HEK293 (cell line): Measurements from ENCODE around the gene MSANTD1.

Source experiments
- CTCF ChIA-PET: fragments of 350-600 bp; formaldehyde crosslinking; extraction: SDS; loops from one replicate; lab custom pipeline; 2021; ENCODE audit warnings: antibody characterized with exemption; lab: Yijun Ruan, JAX
- POLR2A ChIA-PET: fragments of 300-600 bp; formaldehyde crosslinking; extraction: SDS; loops from one replicate; lab custom pipeline; 2020; ENCODE audit warnings: antibody characterized with exemption, inconsistent platforms; lab: Yijun Ruan, JAX
- H3K27ac ChIP-seq: fragments of 200-500 bp; sonication (Bioruptor generic); 2 replicates; pipeline ENCODE4 v1.5.1; 2014; ENCODE audit warnings: low read depth, low read length, control low read depth, inconsistent platforms; ENCODE audit errors: extremely low read depth
- H3K36me3 ChIP-seq, 2 experiments: fragments of 200-500 bp in 1 of 2; sonication (Bioruptor generic) in 1 of 2; 1 replicate in 1 of 2; 2 replicates in 1 of 2; pipeline ENCODE4 v1.5.1; 2014 to 2017; ENCODE audit warnings: inconsistent platforms in 2 of 2, low read length in 2 of 2; ENCODE audit not compliant: control insufficient read depth in 2 of 2, insufficient read depth in 1 of 2
- H3K4me1 ChIP-seq: fragments of 200-500 bp; sonication (Bioruptor generic); 2 replicates; pipeline ENCODE4 v1.5.1; 2014; ENCODE audit warnings: mild to moderate bottlenecking, low read length, inconsistent platforms; ENCODE audit not compliant: control insufficient read depth, insufficient read depth
- H3K4me3 ChIP-seq: 2 replicates; pipeline ENCODE4 v1.5.1; 2011; ENCODE audit warnings: low read depth, mild to moderate bottlenecking, control low read depth, low read length, moderate library complexity
- H3K9me3 ChIP-seq: fragments of 200-500 bp; sonication (Bioruptor generic); 2 replicates; pipeline ENCODE4 v1.5.1; 2014; ENCODE audit warnings: low read depth, low read length, inconsistent platforms; ENCODE audit not compliant: control insufficient read depth, insufficient read depth
- GLIS1 ChIP-seq: fragments of 450-650 bp; formaldehyde crosslinking; IDR thresholded peaks from 2 replicates; pipeline ENCODE4 v1.5.1; 2016; ENCODE audit warnings: missing biosample characterization, missing genetic modification characterization
- KLF1 ChIP-seq: fragments of 450-650 bp; formaldehyde crosslinking; IDR thresholded peaks from 2 replicates; pipeline ENCODE4 v1.5.1; 2016; ENCODE audit warnings: missing biosample characterization, missing genetic modification characterization
- KLF16 ChIP-seq: fragments of 450-650 bp; formaldehyde crosslinking; IDR thresholded peaks from 2 replicates; pipeline ENCODE4 v1.5.1; 2017; ENCODE audit warnings: missing biosample characterization, missing genetic modification characterization
- SP7 ChIP-seq: fragments of 450-650 bp; formaldehyde crosslinking; IDR thresholded peaks from 2 replicates; pipeline ENCODE4 v1.5.1; 2016; ENCODE audit warnings: missing biosample characterization, missing genetic modification characterization
- ZBTB1 ChIP-seq: fragments of 450-650 bp; formaldehyde crosslinking; IDR thresholded peaks from 2 replicates; pipeline ENCODE4 v1.5.1; 2016; ENCODE audit warnings: missing biosample characterization, missing genetic modification characterization
- ZBTB17 ChIP-seq: fragments of 450-650 bp; formaldehyde crosslinking; IDR thresholded peaks from 2 replicates; pipeline ENCODE4 v1.5.1; 2016; ENCODE audit warnings: missing biosample characterization, missing genetic modification characterization
- ZBTB20 ChIP-seq: fragments of 450-650 bp; formaldehyde crosslinking; IDR thresholded peaks from 2 replicates; pipeline ENCODE4 v1.5.1; 2016; ENCODE audit warnings: missing biosample characterization, missing genetic modification characterization
- ZBTB21 ChIP-seq: fragments of 450-650 bp; formaldehyde crosslinking; IDR thresholded peaks from 2 replicates; pipeline ENCODE4 v1.5.1; 2017; ENCODE audit warnings: missing biosample characterization, missing genetic modification characterization
- ZBTB8A ChIP-seq: fragments of 450-650 bp; formaldehyde crosslinking; IDR thresholded peaks from 2 replicates; pipeline ENCODE4 v1.5.1; 2016; ENCODE audit warnings: missing biosample characterization, missing genetic modification characterization
- ZEB2 ChIP-seq: fragments of 450-650 bp; formaldehyde crosslinking; IDR thresholded peaks from 2 replicates; pipeline ENCODE4 v1.5.1; 2016; ENCODE audit warnings: missing biosample characterization, missing genetic modification characterization
- ZIC2 ChIP-seq: fragments of 450-650 bp; formaldehyde crosslinking; IDR thresholded peaks from 2 replicates; pipeline ENCODE4 v1.5.1; 2016; ENCODE audit warnings: missing biosample characterization, missing genetic modification characterization
- ZNF10 ChIP-seq: fragments of 450-650 bp; formaldehyde crosslinking; IDR thresholded peaks from 2 replicates; pipeline ENCODE4 v1.5.1; 2017; ENCODE audit warnings: missing biosample characterization, missing genetic modification characterization
- ZNF184 ChIP-seq: fragments of 450-650 bp; IDR thresholded peaks from 2 replicates; pipeline ENCODE4 v1.5.1; 2018; ENCODE audit warnings: missing biosample characterization, mild to moderate bottlenecking, missing genetic modification characterization
- ZNF311 ChIP-seq: fragments of 450-650 bp; formaldehyde crosslinking; IDR thresholded peaks from 2 replicates; pipeline ENCODE4 v1.5.1; 2017; ENCODE audit warnings: missing biosample characterization, missing genetic modification characterization, borderline replicate concordance
- ZNF335 ChIP-seq: fragments of 450-650 bp; formaldehyde crosslinking; conservative IDR thresholded peaks from 2 replicates; pipeline ENCODE4 v1.5.1; 2016; ENCODE audit warnings: missing biosample characterization, missing genetic modification characterization
- ZNF549 ChIP-seq: fragments of 450-650 bp; IDR thresholded peaks from 2 replicates; pipeline ENCODE4 v1.5.1; 2018; ENCODE audit warnings: missing biosample characterization, missing genetic modification characterization, mild to moderate bottlenecking, inconsistent platforms, moderate library complexity
- ZNF701 ChIP-seq: fragments of 450-650 bp; formaldehyde crosslinking; IDR thresholded peaks from 2 replicates; pipeline ENCODE4 v1.5.1; 2016; ENCODE audit warnings: missing biosample characterization, missing genetic modification characterization
- ZNF76 ChIP-seq: fragments of 450-650 bp; formaldehyde crosslinking; IDR thresholded peaks from 2 replicates; pipeline ENCODE4; 2016; ENCODE audit warnings: low read depth, missing biosample characterization, missing genetic modification characterization, borderline replicate concordance
- ZXDB ChIP-seq: fragments of 450-650 bp; formaldehyde crosslinking; IDR thresholded peaks from 2 replicates; pipeline ENCODE4 v1.5.1; 2016; ENCODE audit warnings: missing biosample characterization, missing genetic modification characterization
- TF ChIP-seq, protein P1 (sequence below): fragments of 450-650 bp; formaldehyde crosslinking; IDR thresholded peaks from 2 replicates; pipeline ENCODE4 v1.5.1; 2016; ENCODE audit warnings: missing biosample characterization, missing genetic modification characterization
- TF ChIP-seq, protein P2 (sequence below): fragments of 450-650 bp; formaldehyde crosslinking; IDR thresholded peaks from 2 replicates; pipeline ENCODE4 v1.5.1; 2017; ENCODE audit warnings: missing biosample characterization, missing genetic modification characterization
- TF ChIP-seq, protein P3 (sequence below): fragments of 450-650 bp; formaldehyde crosslinking; IDR thresholded peaks from 2 replicates; pipeline ENCODE4 v1.5.1; 2016; ENCODE audit warnings: missing biosample characterization, missing genetic modification characterization

Gene MSANTD1

DNA sequence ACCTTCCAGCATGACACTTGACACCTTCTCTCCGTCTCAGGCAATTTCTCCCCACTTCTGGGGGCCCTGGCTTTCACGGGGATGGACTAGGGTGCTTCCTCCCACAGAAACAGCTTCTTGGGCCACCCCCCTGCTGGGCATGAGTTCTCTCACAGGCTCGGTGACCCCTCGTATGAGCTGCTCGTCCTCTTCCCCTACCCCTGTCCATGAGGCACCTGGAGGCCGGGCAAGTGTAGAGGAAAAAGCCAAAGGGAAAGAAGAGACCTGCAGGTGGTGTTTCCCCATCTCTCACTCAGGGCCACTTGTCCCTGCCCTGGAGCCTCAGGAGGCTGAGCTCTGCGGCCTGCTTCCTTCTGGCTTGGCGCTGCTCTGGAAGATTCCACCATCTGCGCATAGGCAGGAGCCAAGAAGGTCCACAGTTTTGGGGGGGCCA is 41.9 kb downstream of the MSANTD1 start:
- no peak for TF ChIP-seq ZNF76 (tag by site-specific recombination)
- no peak overlapping the region for H3K27ac ChIP-seq
- POLR2A ChIA-PET = no interaction called here
- H3K9me3 ChIP-seq = no peaks in the 10 kb centered on the region
- no peaks in the 10 kb centered on the region for H3K36me3 ChIP-seq
- H3K4me3 ChIP-seq = no peak overlapping the region
- H3K4me1 ChIP-seq = no peaks in the 10 kb centered on the region
- CTCF ChIA-PET = interaction anchor here (0.6 kb wide), 1 partner anchor 1381 kb away, joined by 4 read pairs; no protein-coding TSS in a partner anchor

DNA sequence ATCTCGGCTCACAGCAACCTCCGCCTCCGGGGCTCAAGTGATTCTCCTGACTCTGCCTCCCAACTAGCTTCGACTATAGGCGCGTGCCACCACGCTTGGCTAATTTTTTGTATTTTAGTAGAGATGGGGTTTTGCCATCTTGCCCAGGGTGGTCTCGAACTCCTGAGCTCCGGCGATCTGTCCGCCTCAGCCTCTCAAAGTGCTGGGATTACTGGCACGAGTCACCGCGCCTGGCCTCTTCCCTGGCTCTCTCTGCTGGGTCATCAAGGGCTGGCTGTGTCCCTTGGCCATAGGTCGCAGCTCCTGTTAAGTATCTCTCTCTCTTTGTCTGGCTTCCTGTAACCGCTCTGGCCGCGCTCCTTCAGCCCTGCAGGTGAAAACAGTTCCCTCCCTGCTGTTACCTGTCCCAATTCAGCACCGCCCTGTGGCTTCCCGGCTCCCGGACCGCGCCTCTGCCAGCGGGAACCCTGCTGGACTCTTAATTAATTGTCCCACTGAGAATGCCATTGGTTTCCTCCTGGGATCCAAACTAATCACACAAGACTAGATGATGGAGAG is 42.5 kb downstream of the MSANTD1 start:
- H3K9me3 ChIP-seq = no peaks in the 10 kb centered on the region
- peak overlapping the region; percentile 68 for H3K4me3 ChIP-seq
- POLR2A ChIA-PET = interaction anchor here (1.0 kb wide), 1 partner anchor 13 kb away, joined by 3 read pairs; no protein-coding TSS in a partner anchor
- H3K27ac ChIP-seq = peak overlapping the region; percentile 63; the same call in 1 of the 2 replicates
- no peaks in the 10 kb centered on the region for H3K4me1 ChIP-seq
- CTCF ChIA-PET = interaction anchor here (0.6 to 0.8 kb wide), 2 partner anchors 162 to 1382 kb away, joined by 3 to 4 read pairs; no protein-coding TSS in a partner anchor
- no peaks in the 10 kb centered on the region for H3K36me3 ChIP-seq
- 0 out of 2 replicates have a peak, but pooled peaks have one; percentile 65 for TF ChIP-seq KLF1 (tag by site-specific recombination)
- TF ChIP-seq ZIC2 (tag by site-specific recombination) = peak; percentile 96
- 0 out of 2 replicates have a peak, but pooled peaks have one; percentile 11 for TF ChIP-seq ZEB2 (tag by site-specific recombination)
- no peak for TF ChIP-seq ZBTB1 (tag by site-specific recombination)
- TF ChIP-seq, all 188 proteins: peak for 3

DNA sequence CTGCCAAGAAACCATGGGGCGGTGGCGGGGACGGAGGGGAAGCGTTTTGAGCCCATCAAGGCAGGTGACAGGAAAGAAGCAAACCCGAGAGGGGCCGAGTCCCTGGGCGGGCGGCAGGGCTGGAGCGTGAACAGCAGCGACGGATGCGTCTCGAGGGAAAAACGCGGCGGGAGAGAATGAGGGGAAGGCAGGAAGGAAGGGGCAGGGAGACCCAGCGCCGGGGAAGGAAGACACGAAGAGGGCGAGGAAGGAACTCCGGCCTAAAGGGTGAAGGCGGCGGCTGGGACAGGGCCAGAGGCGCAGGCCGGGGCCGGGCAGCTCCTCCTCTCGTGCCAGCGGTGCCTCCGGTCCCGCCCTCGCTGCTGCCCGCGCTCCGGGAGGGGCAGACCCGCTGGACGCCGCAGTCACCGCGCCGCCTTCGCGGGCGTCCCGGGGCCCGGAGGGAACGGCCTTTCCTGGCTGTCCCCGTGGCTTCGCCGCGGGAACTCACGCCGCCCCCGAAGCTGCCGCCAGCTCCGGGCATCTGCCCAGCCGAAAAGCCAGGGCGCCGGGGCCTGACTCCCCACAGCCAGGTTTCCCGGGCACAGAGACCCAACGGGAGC is 43.1 kb downstream of the MSANTD1 start:
- Histone ChIP-seq H3K4me1 (no peaks in the 10 kb centered on the region), H3K4me3 (peak overlapping the region; percentile 68), H3K27ac (peak overlapping the region; percentile 63; the same call in 1 of the 2 replicates), H3K9me3 (no peaks in the 10 kb centered on the region), H3K36me3 (no peaks in the 10 kb centered on the region)
- POLR2A ChIA-PET = interaction anchor here (1.0 kb wide), 1 partner anchor 12 kb away, joined by 3 read pairs; no protein-coding TSS in a partner anchor
- CTCF ChIA-PET = interaction anchor here (0.8 kb wide), 1 partner anchor 163 kb away, joined by 3 read pairs; no protein-coding TSS in a partner anchor
- TF ChIP-seq ZNF549 (tag by site-specific recombination) (no peak), ZNF184 (tag by site-specific recombination) (no peak), ZBTB8A (tag by site-specific recombination) (peak; percentile 52; the same call in 1 of the 2 replicates), GLIS1 (peak; percentile 46; the same call in 1 of the 2 replicates), SP7 (tag by site-specific recombination) (peak; percentile 18), KLF16 (tag by site-specific recombination) (peak; percentile 13; the same call in 1 of the 2 replicates), ZBTB20 (tag by site-specific recombination) (peak; percentile 93), ZNF10 (tag by site-specific recombination) (no peak; the same call in 1 of the 2 replicates), ZEB2 (tag by site-specific recombination) (0 out of 2 replicates have a peak, but pooled peaks have one; percentile 17), ZBTB21 (tag by site-specific recombination) (no peak), ZXDB (0 out of 2 replicates have a peak, but pooled peaks have one; percentile 15), ZNF701 (tag by site-specific recombination) (no peak), ZBTB17 (tag by site-specific recombination) (peak; percentile 37; the same call in 1 of the 2 replicates), ZNF335 (tag by site-specific recombination) (peak; percentile 85), ZNF311 (tag by site-specific recombination) (no peak)
- TF ChIP-seq, protein P1, sequence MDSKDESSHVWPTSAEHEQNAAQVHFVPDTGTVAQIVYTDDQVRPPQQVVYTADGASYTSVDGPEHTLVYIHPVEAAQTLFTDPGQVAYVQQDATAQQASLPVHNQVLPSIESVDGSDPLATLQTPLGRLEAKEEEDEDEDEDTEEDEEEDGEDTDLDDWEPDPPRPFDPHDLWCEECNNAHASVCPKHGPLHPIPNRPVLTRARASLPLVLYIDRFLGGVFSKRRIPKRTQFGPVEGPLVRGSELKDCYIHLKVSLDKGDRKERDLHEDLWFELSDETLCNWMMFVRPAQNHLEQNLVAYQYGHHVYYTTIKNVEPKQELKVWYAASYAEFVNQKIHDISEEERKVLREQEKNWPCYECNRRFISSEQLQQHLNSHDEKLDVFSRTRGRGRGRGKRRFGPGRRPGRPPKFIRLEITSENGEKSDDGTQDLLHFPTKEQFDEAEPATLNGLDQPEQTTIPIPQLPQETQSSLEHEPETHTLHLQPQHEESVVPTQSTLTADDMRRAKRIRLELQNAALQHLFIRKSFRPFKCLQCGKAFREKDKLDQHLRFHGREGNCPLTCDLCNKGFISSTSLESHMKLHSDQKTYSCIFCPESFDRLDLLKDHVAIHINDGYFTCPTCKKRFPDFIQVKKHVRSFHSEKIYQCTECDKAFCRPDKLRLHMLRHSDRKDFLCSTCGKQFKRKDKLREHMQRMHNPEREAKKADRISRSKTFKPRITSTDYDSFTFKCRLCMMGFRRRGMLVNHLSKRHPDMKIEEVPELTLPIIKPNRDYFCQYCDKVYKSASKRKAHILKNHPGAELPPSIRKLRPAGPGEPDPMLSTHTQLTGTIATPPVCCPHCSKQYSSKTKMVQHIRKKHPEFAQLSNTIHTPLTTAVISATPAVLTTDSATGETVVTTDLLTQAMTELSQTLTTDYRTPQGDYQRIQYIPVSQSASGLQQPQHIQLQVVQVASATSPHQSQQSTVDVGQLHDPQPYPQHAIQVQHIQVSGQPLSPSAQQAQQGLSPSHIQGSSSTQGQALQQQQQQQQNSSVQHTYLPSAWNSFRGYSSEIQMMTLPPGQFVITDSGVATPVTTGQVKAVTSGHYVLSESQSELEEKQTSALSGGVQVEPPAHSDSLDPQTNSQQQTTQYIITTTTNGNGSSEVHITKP = peak; percentile 45; the same call in 1 of the 2 replicates
- TF ChIP-seq, protein P2, sequence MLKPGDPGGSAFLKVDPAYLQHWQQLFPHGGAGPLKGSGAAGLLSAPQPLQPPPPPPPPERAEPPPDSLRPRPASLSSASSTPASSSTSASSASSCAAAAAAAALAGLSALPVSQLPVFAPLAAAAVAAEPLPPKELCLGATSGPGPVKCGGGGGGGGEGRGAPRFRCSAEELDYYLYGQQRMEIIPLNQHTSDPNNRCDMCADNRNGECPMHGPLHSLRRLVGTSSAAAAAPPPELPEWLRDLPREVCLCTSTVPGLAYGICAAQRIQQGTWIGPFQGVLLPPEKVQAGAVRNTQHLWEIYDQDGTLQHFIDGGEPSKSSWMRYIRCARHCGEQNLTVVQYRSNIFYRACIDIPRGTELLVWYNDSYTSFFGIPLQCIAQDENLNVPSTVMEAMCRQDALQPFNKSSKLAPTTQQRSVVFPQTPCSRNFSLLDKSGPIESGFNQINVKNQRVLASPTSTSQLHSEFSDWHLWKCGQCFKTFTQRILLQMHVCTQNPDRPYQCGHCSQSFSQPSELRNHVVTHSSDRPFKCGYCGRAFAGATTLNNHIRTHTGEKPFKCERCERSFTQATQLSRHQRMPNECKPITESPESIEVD = no peak
- TF ChIP-seq, protein P3, sequence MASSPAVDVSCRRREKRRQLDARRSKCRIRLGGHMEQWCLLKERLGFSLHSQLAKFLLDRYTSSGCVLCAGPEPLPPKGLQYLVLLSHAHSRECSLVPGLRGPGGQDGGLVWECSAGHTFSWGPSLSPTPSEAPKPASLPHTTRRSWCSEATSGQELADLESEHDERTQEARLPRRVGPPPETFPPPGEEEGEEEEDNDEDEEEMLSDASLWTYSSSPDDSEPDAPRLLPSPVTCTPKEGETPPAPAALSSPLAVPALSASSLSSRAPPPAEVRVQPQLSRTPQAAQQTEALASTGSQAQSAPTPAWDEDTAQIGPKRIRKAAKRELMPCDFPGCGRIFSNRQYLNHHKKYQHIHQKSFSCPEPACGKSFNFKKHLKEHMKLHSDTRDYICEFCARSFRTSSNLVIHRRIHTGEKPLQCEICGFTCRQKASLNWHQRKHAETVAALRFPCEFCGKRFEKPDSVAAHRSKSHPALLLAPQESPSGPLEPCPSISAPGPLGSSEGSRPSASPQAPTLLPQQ = peak; percentile 15; the same call in 1 of the 2 replicates
